ENCODE measurements around the gene LACTB. TPM values are rescaled to one million over a fixed set of nuclear protein-coding genes. Genes with fewer than 3 reads are reported as not detected.

The LACTB gene
- total RNA-seq, 1 donor = 63.5 TPM

GRCh38 chr15:63178034-63178433 is 56.4 kb downstream of the LACTB start:
- no peak overlapping the region for H3K4me3 ChIP-seq (ENCODE audit: low read depth, low read length)
- TF ChIP-seq CTCF (IDR thresholded peaks at IDR 0.05; ENCODE audit: insufficient read depth, low read depth, low read length) = no peak
- peak; percentile 79 for DNase-seq (ENCODE audit: low read depth)

GRCh38 chr15:63180746-63181145 is 59.1 kb downstream of the LACTB start:
- DNase-seq (ENCODE audit: low read depth) = no peak
- no peak overlapping the region for H3K4me3 ChIP-seq (ENCODE audit: low read depth, low read length)
- no peak for TF ChIP-seq CTCF (IDR thresholded peaks at IDR 0.05; ENCODE audit: insufficient read depth, low read depth, low read length)

DNA sequence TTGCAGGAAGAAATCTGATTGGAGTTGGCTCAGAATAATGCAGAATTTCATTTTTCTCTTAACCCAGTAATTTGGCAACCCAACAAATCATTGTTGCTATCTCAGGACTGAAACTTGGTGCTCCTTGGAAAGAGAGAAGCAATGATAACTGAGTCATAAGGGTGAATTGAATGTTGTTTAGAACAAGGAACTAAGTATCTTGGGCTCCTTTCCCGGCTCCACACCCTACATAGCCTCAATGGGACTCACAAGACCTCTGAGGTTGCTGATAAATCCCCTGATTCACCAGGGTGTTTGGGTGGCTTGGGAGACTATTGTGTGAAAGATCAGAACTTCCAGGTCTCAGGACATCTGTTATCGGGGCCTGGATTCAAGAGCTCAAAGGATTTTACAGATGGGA is 60.0 kb downstream of the LACTB start:
- DNase-seq (ENCODE audit: low read depth) = no peak

DNA sequence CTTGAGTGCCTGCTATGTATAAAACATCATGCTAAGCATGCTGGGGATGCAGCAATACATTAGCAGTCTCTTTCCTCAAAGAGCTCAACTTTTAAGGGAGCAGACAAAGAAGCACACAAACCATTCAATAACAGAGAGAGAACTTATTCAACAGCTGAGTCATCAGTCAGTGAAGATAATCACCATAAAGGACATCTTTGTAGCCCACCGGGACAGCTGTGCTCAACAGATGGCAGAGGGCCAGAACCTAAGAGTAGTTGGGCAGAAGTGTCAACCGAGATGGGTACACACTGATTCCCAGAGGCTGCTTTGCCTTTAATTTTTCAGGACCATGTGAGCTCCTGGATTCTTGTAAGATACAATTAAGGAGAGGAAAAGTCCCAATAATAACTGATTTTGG is 63.5 kb downstream of the LACTB start:
- no peak overlapping the region for H3K4me3 ChIP-seq (ENCODE audit: low read depth, low read length)
- no peak for TF ChIP-seq CTCF (IDR thresholded peaks at IDR 0.05; ENCODE audit: insufficient read depth, low read depth, low read length)
- no peak for DNase-seq (ENCODE audit: low read depth)

More for the DNA sequence above, 60.0 kb downstream of the LACTB start:
- H3K4me3 ChIP-seq (ENCODE audit: low read depth, low read length) = no peak overlapping the region
- no peak for TF ChIP-seq CTCF (IDR thresholded peaks at IDR 0.05; ENCODE audit: insufficient read depth, low read depth, low read length)

GRCh38 chr15:63186065-63186464 is 64.4 kb downstream of the LACTB start:
- DNase-seq (ENCODE audit: low read depth) = peak; percentile 82
- TF ChIP-seq CTCF (IDR thresholded peaks at IDR 0.05; ENCODE audit: insufficient read depth, low read depth, low read length) = no peak
- no peak overlapping the region for H3K4me3 ChIP-seq (ENCODE audit: low read depth, low read length)

- no peak for TF ChIP-seq CTCF (IDR thresholded peaks at IDR 0.05; ENCODE audit: insufficient read depth, low read depth, low read length)
- no peak overlapping the region for H3K4me3 ChIP-seq (ENCODE audit: low read depth, low read length)
- DNase-seq (ENCODE audit: low read depth) = no peak
Observed at GRCh38 chr15:63187589-63188226, 66.0 kb downstream of the LACTB start.
